Transverse colon (tissue), 4 donors: ENCODE results near the gene PDS5A. TPM values are rescaled to one million over a fixed set of nuclear protein-coding genes. Genes with fewer than 3 reads are reported as not detected.

Experiments
- DNase-seq: peaks from one replicate; pipeline ENCODE4 v3.0.0-alpha.2; 2019
- H3K27ac ChIP-seq, 4 donors: fragments of 200-600 bp; sonication (generic); 2 replicates each; pipeline ENCODE4 v1.5.1; 2016 to 2018; ENCODE audit warnings: inconsistent platforms in 4 of 4
- H3K27me3 ChIP-seq: fragments of 200-600 bp; sonication (generic); 2 replicates; pipeline ENCODE4 v1.5.1; 2017; ENCODE audit warnings: inconsistent platforms
- H3K36me3 ChIP-seq, 4 donors: fragments of 200-600 bp; sonication (generic); 2 replicates each; pipeline ENCODE4 v1.5.1; 2017 to 2019; ENCODE audit warnings: inconsistent platforms in 4 of 4
- H3K4me1 ChIP-seq, 4 donors: fragments of 200-600 bp; sonication (generic); 2 replicates each; pipeline ENCODE4 v1.5.1; 2017 to 2020; ENCODE audit warnings: inconsistent platforms in 4 of 4
- H3K4me3 ChIP-seq, 4 donors: fragments of 200-600 bp; sonication (generic); 1 replicate in 1 of 4; 2 replicates in 3 of 4; pipeline versions ENCODE4 v1.5.1 to v1.6.1; 2017 to 2019; ENCODE audit warnings: inconsistent platforms in 4 of 4
- H3K9me3 ChIP-seq, 2 donors: fragments of 200-600 bp; sonication (generic); 2 replicates each; pipeline ENCODE4 v1.5.1; 2017 to 2019; ENCODE audit warnings: inconsistent platforms in 2 of 2
- EP300 ChIP-seq: sonication (generic); formaldehyde crosslinking; IDR thresholded peaks from one replicate; pipeline ENCODE4 v1.6.1; 2017; ENCODE audit warnings: antibody characterized with exemption, low read depth
- POLR2A ChIP-seq: fragments of 450-650 bp; IDR thresholded peaks from one replicate; pipeline ENCODE4 v1.6.1; 2016; ENCODE audit warnings: antibody characterized with exemption, mild to moderate bottlenecking, moderate library complexity
- POLR2AphosphoS5 ChIP-seq, 3 donors: sonication (generic); formaldehyde crosslinking; IDR thresholded peaks; one replicate each; pipeline ENCODE4 v1.6.1; 2016; ENCODE audit warnings: antibody characterized with exemption in 3 of 3
- WGBS, 2 donors: methylation state at CpG; one replicate each; pipeline ENCODE4 v1.1.5; 2018; ENCODE audit warnings: low coverage in 1 of 2; 5-methylcytosine and 5-hydroxymethylcytosine counted together
- in situ Hi-C, 4 donors: fragments of 200-750 bp; cut with MboI; loops; one replicate each; pipeline versions ENCODE4 v1.15.0 to v1.15.1; 2017; ENCODE audit warnings: low sequenced_read_pairs in 3 of 4, low pct_ligation_motif_present in 1 of 4, low pct_unique_long_range_greater_than_20kb in 1 of 4
- intact Hi-C: fragments of 100-400 bp; cut with DNase I; formaldehyde crosslinking; loops from one replicate; pipeline ENCODE4 v1.15.1; 2023; ENCODE audit warnings: low total_unique reads
- total RNA-seq, 4 donors: library from RNA; depleted of rRNA; stranded (reverse); fragments of >200 nt; gene quantifications; one replicate each; pipeline ENCODE4 v1.1.0, GENCODE V29; 2016
- TF ChIP-seq, protein P1 (sequence below), 5 experiments: fragments of 200-600 bp in 3 of 5; fragments of 450-650 bp in 2 of 5; sonication (generic) in 3 of 5; IDR thresholded peaks; 1 replicate in 2 of 5; 2 replicates in 3 of 5; pipeline ENCODE4 v1.5.1; 2016 to 2017; ENCODE audit warnings: antibody characterized with exemption in 5 of 5, inconsistent platforms in 3 of 5, mild to moderate bottlenecking in 2 of 5, moderate library complexity in 1 of 5

Gene PDS5A
- total RNA-seq, 4 donors from 2014 or later, result 62.1 to 74.0 (median 68.5) TPM

DNA sequence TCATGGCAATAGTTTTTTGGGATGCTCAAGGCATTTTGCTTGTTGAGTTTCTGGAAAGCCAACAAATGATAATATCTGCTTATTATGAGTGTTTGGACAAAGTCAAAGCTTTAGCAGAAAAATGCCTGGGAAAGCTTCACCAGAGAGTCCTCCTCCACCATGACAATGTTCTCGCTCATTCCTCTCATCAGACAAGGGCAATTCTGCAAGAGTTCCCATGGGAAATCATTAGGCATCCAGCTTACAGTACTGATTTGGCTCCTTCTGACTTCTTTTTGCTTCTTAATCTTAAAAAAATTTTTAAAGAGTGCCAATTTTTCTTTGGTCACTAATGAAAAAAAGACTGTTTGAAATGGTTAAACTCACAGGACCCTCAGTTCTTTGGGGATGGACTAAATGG lies 143.4 kb downstream of the PDS5A start:
- WGBS, 2 donors, result 88 to 100% methylated on average over 1 of the region's 1 CpG
- H3K36me3 ChIP-seq, result peaks cover 0 to 52% (median 22%) of the 10 kb centered on the region in 4 donors

DNA sequence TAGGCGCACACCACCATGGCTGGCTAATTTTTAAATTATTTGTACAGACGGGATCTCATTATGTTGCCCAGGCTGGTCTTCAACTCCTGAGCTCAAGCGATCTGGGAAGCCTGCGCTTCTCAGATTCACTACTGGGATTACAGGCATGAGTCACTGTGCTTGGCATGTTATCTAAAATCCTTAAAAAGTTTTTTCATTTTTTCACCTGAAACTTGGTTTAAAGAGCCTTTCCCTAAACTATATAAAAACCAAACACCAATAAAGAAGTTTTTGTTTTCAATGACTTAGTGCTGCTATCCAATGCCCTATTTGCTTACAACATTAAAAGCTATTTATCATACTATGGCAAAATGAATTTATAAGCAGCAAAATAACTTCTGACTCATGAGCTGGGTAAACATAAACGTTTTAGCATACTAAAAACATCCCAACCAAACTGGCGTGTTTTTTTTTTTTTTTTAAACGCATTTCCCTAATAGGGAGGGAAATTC lies 151.9 kb downstream of the PDS5A start:
- 77 to 78% methylated on average over 5 to 7 of the region's 7 CpGs for WGBS, 2 donors
- no peaks in the 10 kb centered on the region for H3K27me3 ChIP-seq
- in situ Hi-C loops, result no loop called here
- intact Hi-C loops, result no loop called here
- H3K9me3 ChIP-seq, result no peaks in the 10 kb centered on the region
- no peak overlapping the region for H3K27ac ChIP-seq
- H3K4me1 ChIP-seq, result no peaks in the 10 kb centered on the region
- TF ChIP-seq EP300, result no peak
- TF ChIP-seq, protein P1, sequence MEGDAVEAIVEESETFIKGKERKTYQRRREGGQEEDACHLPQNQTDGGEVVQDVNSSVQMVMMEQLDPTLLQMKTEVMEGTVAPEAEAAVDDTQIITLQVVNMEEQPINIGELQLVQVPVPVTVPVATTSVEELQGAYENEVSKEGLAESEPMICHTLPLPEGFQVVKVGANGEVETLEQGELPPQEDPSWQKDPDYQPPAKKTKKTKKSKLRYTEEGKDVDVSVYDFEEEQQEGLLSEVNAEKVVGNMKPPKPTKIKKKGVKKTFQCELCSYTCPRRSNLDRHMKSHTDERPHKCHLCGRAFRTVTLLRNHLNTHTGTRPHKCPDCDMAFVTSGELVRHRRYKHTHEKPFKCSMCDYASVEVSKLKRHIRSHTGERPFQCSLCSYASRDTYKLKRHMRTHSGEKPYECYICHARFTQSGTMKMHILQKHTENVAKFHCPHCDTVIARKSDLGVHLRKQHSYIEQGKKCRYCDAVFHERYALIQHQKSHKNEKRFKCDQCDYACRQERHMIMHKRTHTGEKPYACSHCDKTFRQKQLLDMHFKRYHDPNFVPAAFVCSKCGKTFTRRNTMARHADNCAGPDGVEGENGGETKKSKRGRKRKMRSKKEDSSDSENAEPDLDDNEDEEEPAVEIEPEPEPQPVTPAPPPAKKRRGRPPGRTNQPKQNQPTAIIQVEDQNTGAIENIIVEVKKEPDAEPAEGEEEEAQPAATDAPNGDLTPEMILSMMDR (IDR thresholded peaks at IDR 0.05), result no peak
- TF ChIP-seq POLR2AphosphoS5 (IDR thresholded peaks at IDR 0.05), result no peak
- no peak for TF ChIP-seq POLR2A
- no peak overlapping the region for H3K4me3 ChIP-seq
- no peak for DNase-seq
- peaks cover 0 to 10% (median 3%) of the 10 kb centered on the region in 4 donors for H3K36me3 ChIP-seq

More for the DNA sequence above, 143.4 kb downstream of the PDS5A start:
- Histone ChIP-seq H3K4me1 (no peaks in the 10 kb centered on the region), H3K4me3 (no peak overlapping the region), H3K27me3 (no peaks in the 10 kb centered on the region), H3K9me3 (no peaks in the 10 kb centered on the region), H3K27ac (no peak overlapping the region)
- no peak for DNase-seq
- no peak for TF ChIP-seq EP300
- TF ChIP-seq, protein P1 (IDR thresholded peaks at IDR 0.05), result no peak
- TF ChIP-seq POLR2A, result no peak
- no peak for TF ChIP-seq POLR2AphosphoS5 (IDR thresholded peaks at IDR 0.05)
- intact Hi-C loops (no loop called here), in situ Hi-C loops (no loop called here)

DNA sequence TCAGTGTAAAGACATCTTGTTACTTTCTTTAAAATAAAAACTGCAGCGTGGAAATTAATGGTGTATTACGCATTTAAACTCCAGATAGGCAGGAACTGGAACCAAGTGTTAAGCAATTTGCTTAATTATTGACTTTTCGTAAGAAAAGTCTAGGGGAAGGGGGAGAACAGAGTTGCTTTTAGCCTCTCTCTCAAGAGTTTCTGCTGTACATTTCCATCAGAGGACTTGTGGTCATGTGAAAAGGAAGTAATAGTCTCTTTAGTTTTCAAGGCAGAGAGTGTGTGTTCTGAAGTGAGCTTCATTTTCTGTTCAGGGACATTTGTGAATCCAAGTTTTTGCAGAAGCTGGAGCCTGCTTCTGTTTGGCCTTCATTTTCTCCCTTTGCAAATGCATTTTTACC lies 152.6 kb downstream of the PDS5A start:
- intact Hi-C loops (no loop called here), in situ Hi-C loops (no loop called here)
- DNase-seq, result no peak
- H3K27ac ChIP-seq, result no peak overlapping the region
- H3K36me3 ChIP-seq, result peaks cover 0 to 6% (median 3%) of the 10 kb centered on the region in 4 donors
- H3K4me3 ChIP-seq, result no peak overlapping the region
- no peak for TF ChIP-seq POLR2A
- TF ChIP-seq, protein P1 (IDR thresholded peaks at IDR 0.05), result no peak
- TF ChIP-seq POLR2AphosphoS5 (IDR thresholded peaks at IDR 0.05), result no peak
- no peak for TF ChIP-seq EP300
- no peaks in the 10 kb centered on the region for H3K9me3 ChIP-seq
- H3K4me1 ChIP-seq, result no peaks in the 10 kb centered on the region
- WGBS, 2 donors, result 81 to 84% methylated on average over 3 of the region's 3 CpGs
- no peaks in the 10 kb centered on the region for H3K27me3 ChIP-seq

DNA sequence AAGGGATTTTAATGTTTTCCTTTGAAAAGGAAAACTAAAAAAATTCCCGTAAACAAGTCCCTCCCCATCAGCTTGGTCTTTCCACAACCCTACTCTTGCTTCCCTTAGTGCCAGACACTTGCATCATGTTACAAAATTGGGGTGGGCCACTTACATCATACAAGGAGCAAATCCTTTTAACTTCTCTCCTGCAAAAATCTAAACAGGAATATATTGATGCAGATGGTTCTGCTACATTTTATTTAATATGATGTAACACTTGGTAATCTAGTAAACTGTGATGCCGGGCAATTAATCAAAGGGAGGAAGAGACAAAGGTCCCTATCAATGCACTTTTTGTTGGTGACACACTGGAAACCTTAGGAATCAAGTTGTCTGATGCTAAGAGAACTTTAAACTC lies 154.5 kb downstream of the PDS5A start:
- in situ Hi-C loops, result no loop called here

More for the DNA sequence above, 154.5 kb downstream of the PDS5A start:
- intact Hi-C loops, result no loop called here
- H3K4me3 ChIP-seq, result no peak overlapping the region
- peaks cover 0 to 6% (median 3%) of the 10 kb centered on the region in 4 donors for H3K36me3 ChIP-seq
- 84 to 92% methylated on average over 2 of the region's 2 CpGs for WGBS, 2 donors
- H3K27ac ChIP-seq, result no peak overlapping the region
- DNase-seq, result no peak
- H3K4me1 ChIP-seq, result no peaks in the 10 kb centered on the region
- TF ChIP-seq POLR2A, result no peak
- no peak for TF ChIP-seq EP300
- TF ChIP-seq POLR2AphosphoS5 (IDR thresholded peaks at IDR 0.05), result no peak
- TF ChIP-seq, protein P1 (IDR thresholded peaks at IDR 0.05), result no peak
- H3K27me3 ChIP-seq, result no peaks in the 10 kb centered on the region
- H3K9me3 ChIP-seq, result no peaks in the 10 kb centered on the region
